ENCODE results near the gene PRR16. TPM values are rescaled to one million over a fixed set of nuclear protein-coding genes. Genes with fewer than 3 reads are reported as not detected.

The PRR16 gene
- total and polyA plus RNA-seq, 7 donors = 1.6 to 5.9 (median 5.7) TPM

DNA sequence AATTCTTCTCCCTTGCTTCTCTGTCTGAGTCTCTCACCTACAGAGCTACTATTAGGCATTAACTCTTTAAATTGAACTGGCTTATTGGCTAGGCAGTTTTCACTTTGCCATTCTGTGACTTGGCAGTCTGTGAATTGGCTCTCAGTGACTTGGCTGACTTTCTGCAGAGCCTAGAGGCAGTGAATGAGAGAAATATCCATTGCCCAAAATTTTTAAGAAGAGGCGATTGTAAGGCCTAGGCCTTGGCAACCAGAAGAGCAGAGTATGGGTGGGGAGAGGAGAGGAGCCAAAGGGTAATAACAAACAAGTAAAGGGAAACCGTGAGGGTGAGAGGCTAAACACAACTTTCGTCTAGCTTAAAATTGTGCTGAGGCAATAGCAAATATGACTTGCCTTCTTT, 176.7 kb downstream of the PRR16 start:
- DNase-seq = no peak
- Histone ChIP-seq H3K4me1 (no peaks in the 10 kb centered on the region), H3K9me3 (no peaks in the 10 kb centered on the region), H3K4me3 (no peak overlapping the region), H3K27me3 (no peaks in the 10 kb centered on the region), H3K27ac (no peak overlapping the region), H3K36me3 (no peaks in the 10 kb centered on the region)
- 73 to 78% methylated on average over 3 of the region's 3 CpGs for WGBS, 2 donors
- intact Hi-C loops (cut with DNase I) = no loop called here
- TF ChIP-seq, protein P1, sequence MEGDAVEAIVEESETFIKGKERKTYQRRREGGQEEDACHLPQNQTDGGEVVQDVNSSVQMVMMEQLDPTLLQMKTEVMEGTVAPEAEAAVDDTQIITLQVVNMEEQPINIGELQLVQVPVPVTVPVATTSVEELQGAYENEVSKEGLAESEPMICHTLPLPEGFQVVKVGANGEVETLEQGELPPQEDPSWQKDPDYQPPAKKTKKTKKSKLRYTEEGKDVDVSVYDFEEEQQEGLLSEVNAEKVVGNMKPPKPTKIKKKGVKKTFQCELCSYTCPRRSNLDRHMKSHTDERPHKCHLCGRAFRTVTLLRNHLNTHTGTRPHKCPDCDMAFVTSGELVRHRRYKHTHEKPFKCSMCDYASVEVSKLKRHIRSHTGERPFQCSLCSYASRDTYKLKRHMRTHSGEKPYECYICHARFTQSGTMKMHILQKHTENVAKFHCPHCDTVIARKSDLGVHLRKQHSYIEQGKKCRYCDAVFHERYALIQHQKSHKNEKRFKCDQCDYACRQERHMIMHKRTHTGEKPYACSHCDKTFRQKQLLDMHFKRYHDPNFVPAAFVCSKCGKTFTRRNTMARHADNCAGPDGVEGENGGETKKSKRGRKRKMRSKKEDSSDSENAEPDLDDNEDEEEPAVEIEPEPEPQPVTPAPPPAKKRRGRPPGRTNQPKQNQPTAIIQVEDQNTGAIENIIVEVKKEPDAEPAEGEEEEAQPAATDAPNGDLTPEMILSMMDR (IDR thresholded peaks at IDR 0.05) = no peak
- TF ChIP-seq EP300 (IDR thresholded peaks at IDR 0.05) (no peak), POLR2A (IDR thresholded peaks at IDR 0.05) (no peak), POLR2AphosphoS5 (IDR thresholded peaks at IDR 0.05) (no peak)

DNA sequence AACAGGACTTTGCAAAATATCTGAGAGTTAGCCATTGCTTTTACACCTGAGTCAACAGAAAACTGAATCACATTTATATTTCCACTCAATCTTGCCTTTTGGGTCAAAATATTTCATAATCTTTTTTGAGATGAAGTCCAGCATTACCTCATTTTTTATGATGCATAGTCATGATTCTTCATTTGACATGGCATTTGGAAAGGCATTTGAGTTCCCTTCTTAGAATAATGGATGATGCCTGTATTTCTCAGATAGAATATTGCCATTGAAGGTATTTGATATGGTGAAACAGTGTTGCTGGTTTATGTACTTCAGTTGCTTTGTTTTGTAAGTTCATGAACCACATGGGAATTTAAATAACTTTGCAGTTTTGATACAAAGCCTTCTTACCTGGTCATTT, 180.4 kb downstream of the PRR16 start:
- intact Hi-C loops (cut with DNase I) = no loop called here
- TF ChIP-seq POLR2AphosphoS5 (IDR thresholded peaks at IDR 0.05) (no peak), EP300 (IDR thresholded peaks at IDR 0.05) (no peak), POLR2A (IDR thresholded peaks at IDR 0.05) (no peak)
- TF ChIP-seq, protein P1 (IDR thresholded peaks at IDR 0.05) = no peak
- H3K9me3 ChIP-seq = no peaks in the 10 kb centered on the region

GRCh38 chr5:120655828-120656435, 191.8 kb downstream of the PRR16 start:
- H3K27ac ChIP-seq = no peak overlapping the region
- H3K4me1 ChIP-seq = no peaks in the 10 kb centered on the region
- WGBS, 2 donors = 34 to 49% methylated on average over 5 of the region's 5 CpGs
- DNase-seq = no peak
- H3K9me3 ChIP-seq = no peaks in the 10 kb centered on the region
- TF ChIP-seq, protein P1 (IDR thresholded peaks at IDR 0.05) = peak in 2 of 4 experiments; percentile 20 to 46
- no peak for TF ChIP-seq EP300 (IDR thresholded peaks at IDR 0.05)
- H3K27me3 ChIP-seq = no peaks in the 10 kb centered on the region
- intact Hi-C loops (cut with DNase I) = loop anchor here (5.0 kb wide), 1 partner anchor 1291 kb away; no protein-coding TSS in a partner anchor
- H3K36me3 ChIP-seq = no peaks in the 10 kb centered on the region
- H3K4me3 ChIP-seq = no peak overlapping the region

More for the DNA sequence above, 180.4 kb downstream of the PRR16 start:
- H3K4me1 ChIP-seq = no peaks in the 10 kb centered on the region
- no peaks in the 10 kb centered on the region for H3K36me3 ChIP-seq
- no peak for DNase-seq
- H3K4me3 ChIP-seq = no peak overlapping the region
- no peak overlapping the region for H3K27ac ChIP-seq
- no peaks in the 10 kb centered on the region for H3K27me3 ChIP-seq

DNA sequence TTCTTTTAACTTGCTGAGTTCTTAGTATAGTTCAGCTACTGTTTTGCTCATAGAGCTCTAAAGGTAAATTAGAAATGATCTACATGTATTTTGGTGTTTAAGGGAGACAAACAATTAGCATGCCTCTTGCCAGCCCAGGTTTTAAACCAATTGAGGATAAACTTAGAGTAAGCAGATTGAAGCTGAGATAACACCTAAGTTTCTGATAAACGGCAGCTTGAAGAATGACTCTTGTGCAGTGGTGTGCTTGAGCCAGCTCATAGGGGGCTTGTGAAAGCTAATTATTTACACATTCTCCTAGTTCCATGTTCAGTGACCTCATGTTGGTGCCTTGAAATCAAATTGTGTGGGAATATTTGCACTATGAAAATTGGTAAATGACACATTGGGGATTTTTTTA, 193.0 kb downstream of the PRR16 start:
- WGBS, 2 donors = 27 to 42% methylated on average over 1 of the region's 1 CpG
- no peaks in the 10 kb centered on the region for H3K36me3 ChIP-seq

More for the DNA sequence above, 193.0 kb downstream of the PRR16 start:
- no peaks in the 10 kb centered on the region for H3K9me3 ChIP-seq
- intact Hi-C loops (cut with DNase I) = loop anchor here (5.0 kb wide), 1 partner anchor 1290 kb away; no protein-coding TSS in a partner anchor
- no peak overlapping the region for H3K4me3 ChIP-seq
- DNase-seq = no peak
- no peaks in the 10 kb centered on the region for H3K4me1 ChIP-seq
- no peaks in the 10 kb centered on the region for H3K27me3 ChIP-seq
- H3K27ac ChIP-seq = no peak overlapping the region
- TF ChIP-seq, protein P1 (IDR thresholded peaks at IDR 0.05) = no peak
- TF ChIP-seq EP300 (IDR thresholded peaks at IDR 0.05) (no peak), POLR2A (IDR thresholded peaks at IDR 0.05) (no peak), POLR2AphosphoS5 (IDR thresholded peaks at IDR 0.05) (no peak)

Data from sigmoid colon (tissue), 7 donors.